Panc1 (cell line): ENCODE results near the gene GAST. TPM values are rescaled to one million over a fixed set of nuclear protein-coding genes. Genes with fewer than 3 reads are reported as not detected.

ENCODE experiments used
- ATAC-seq: fragments of 200-7000 bp; cut with Tn5 transposase; 2 replicates; pipeline ENCODE4 v1.9.1; 2020; ENCODE audit warnings: mild to moderate bottlenecking, moderate library complexity
- BruUV-seq: library from RNA; stranded (reverse); fragments of 400-500 nt; replicated peaks from 2 replicates; lab custom pipeline; 2021; lab: Mats Ljungman, UMichigan
- CTCF ChIA-PET: fragments of 300-600 bp; sonication (Branson Sonifier 250); formaldehyde crosslinking; loops from one replicate; lab custom pipeline; 2022; ENCODE audit warnings: antibody characterized with exemption; lab: Charles Lee
- POLR2A ChIA-PET: fragments of 300-600 bp; sonication (Branson Sonifier 250); formaldehyde crosslinking; loops from one replicate; lab custom pipeline; 2022; ENCODE audit warnings: antibody characterized with exemption; lab: Charles Lee
- DNase-seq: peaks from one replicate; pipeline ENCODE4 v3.0.0-alpha.2; 2010; ENCODE audit warnings: low read depth, low spot score
- H3K27ac ChIP-seq: 2 replicates; pipeline ENCODE4 v1.5.1; 2011; ENCODE audit warnings: mild to moderate bottlenecking, low read length, inconsistent platforms
- H3K27me3 ChIP-seq: fragments of 200-500 bp; sonication (Bioruptor generic); 2 replicates; pipeline ENCODE4 v1.6.0; 2014; ENCODE audit warnings: low read length, inconsistent platforms; ENCODE audit not compliant: control insufficient read depth, insufficient read depth
- H3K36me3 ChIP-seq: fragments of 200-500 bp; sonication (Bioruptor generic); 2 replicates; pipeline ENCODE4 v1.5.1; 2014; ENCODE audit warnings: inconsistent platforms, mild to moderate bottlenecking, low read length, moderate library complexity; ENCODE audit not compliant: control insufficient read depth, insufficient read depth
- H3K4me1 ChIP-seq: 2 replicates; pipeline ENCODE4 v1.5.1; 2011; ENCODE audit warnings: inconsistent platforms, mild to moderate bottlenecking, low read length, moderate library complexity; ENCODE audit not compliant: control insufficient read depth, insufficient read depth
- H3K4me3 ChIP-seq, 2 experiments: 2 replicates each; pipeline ENCODE4 v1.5.1; 2011 to 2012; ENCODE audit warnings: low read depth in 2 of 2, low read length in 2 of 2, mild to moderate bottlenecking in 2 of 2, inconsistent platforms in 1 of 2, moderate library complexity in 1 of 2
- H3K9me3 ChIP-seq: fragments of 200-500 bp; sonication (Bioruptor generic); 2 replicates; pipeline ENCODE4 v1.5.1; 2014; ENCODE audit warnings: low read depth, mild to moderate bottlenecking, inconsistent platforms, low read length, moderate library complexity; ENCODE audit not compliant: control insufficient read depth, insufficient read depth
- CTCF ChIP-seq: fragments of 450-650 bp; IDR thresholded peaks from 2 replicates; pipeline ENCODE4 v1.5.1; 2017; ENCODE audit warnings: mild to moderate bottlenecking
- POLR2AphosphoS5 ChIP-seq: IDR thresholded peaks from 2 replicates; pipeline ENCODE4 v1.6.1; 2012; ENCODE audit warnings: mild to moderate bottlenecking, low read depth, low read length, moderate library complexity
- SIN3A ChIP-seq: IDR thresholded peaks from 2 replicates; pipeline ENCODE4 v1.6.1; 2012; ENCODE audit warnings: low read depth, mild to moderate bottlenecking, low read length, moderate library complexity, borderline replicate concordance; ENCODE audit not compliant: insufficient read depth
- TCF7L2 ChIP-seq: IDR thresholded peaks from 2 replicates; pipeline ENCODE4 v1.6.1; 2011; ENCODE audit warnings: mild to moderate bottlenecking, low read depth, low read length, inconsistent platforms
- in situ Hi-C: cut with HindIII; loops from 2 replicates; pipeline ENCODE4 v1.10.0; 2016; ENCODE audit warnings: low sequenced_read_pairs, low pct_unique_long_range_greater_than_20kb
- intact Hi-C: fragments of 100-400 bp; cut with micrococcal nuclease; formaldehyde crosslinking; loops from one replicate; pipeline ENCODE4 v1.10.0; 2022; ENCODE audit not compliant: unreplicated experiment
- total RNA-seq: library from RNA; stranded (reverse); gene quantifications from one replicate; pipeline ENCODE4 v1.2.1, GENCODE V29; 2021; ENCODE audit not compliant: unreplicated experiment
- TF ChIP-seq, protein P1 (sequence below), 2 experiments: IDR thresholded peaks; 2 replicates each; pipeline ENCODE4 v1.6.1; 2011 to 2012; ENCODE audit warnings: low read depth in 2 of 2, control low read depth in 1 of 2, low read length in 1 of 2, mild to moderate bottlenecking in 1 of 2, moderate library complexity in 1 of 2; ENCODE audit not compliant: insufficient read depth in 1 of 2

The GAST gene
- total RNA-seq, 1 experiment from 2014 or later, result not detected

GRCh38 chr17:41722231-41722630 lies 10.1 kb downstream of the GAST start:
- H3K9me3 ChIP-seq, result no peaks in the 10 kb centered on the region
- H3K27me3 ChIP-seq, result no peaks in the 10 kb centered on the region
- intact Hi-C loops (no loop called here), in situ Hi-C loops (no loop called here)
- no peak overlapping the region for H3K27ac ChIP-seq
- CTCF ChIA-PET, result no interaction called here
- no TSS peak for BruUV-seq
- DNase-seq (no peak), ATAC-seq (no peak)
- no peaks in the 10 kb centered on the region for H3K4me1 ChIP-seq
- H3K36me3 ChIP-seq, result no peaks in the 10 kb centered on the region
- H3K4me3 ChIP-seq, result no peak overlapping the region
- no peak for TF ChIP-seq POLR2AphosphoS5
- POLR2A ChIA-PET, result no interaction called here

GRCh38 chr17:41723801-41724475 lies 11.8 kb downstream of the GAST start:
- no peaks in the 10 kb centered on the region for H3K27me3 ChIP-seq
- no peaks in the 10 kb centered on the region for H3K36me3 ChIP-seq
- TF ChIP-seq, protein P1, sequence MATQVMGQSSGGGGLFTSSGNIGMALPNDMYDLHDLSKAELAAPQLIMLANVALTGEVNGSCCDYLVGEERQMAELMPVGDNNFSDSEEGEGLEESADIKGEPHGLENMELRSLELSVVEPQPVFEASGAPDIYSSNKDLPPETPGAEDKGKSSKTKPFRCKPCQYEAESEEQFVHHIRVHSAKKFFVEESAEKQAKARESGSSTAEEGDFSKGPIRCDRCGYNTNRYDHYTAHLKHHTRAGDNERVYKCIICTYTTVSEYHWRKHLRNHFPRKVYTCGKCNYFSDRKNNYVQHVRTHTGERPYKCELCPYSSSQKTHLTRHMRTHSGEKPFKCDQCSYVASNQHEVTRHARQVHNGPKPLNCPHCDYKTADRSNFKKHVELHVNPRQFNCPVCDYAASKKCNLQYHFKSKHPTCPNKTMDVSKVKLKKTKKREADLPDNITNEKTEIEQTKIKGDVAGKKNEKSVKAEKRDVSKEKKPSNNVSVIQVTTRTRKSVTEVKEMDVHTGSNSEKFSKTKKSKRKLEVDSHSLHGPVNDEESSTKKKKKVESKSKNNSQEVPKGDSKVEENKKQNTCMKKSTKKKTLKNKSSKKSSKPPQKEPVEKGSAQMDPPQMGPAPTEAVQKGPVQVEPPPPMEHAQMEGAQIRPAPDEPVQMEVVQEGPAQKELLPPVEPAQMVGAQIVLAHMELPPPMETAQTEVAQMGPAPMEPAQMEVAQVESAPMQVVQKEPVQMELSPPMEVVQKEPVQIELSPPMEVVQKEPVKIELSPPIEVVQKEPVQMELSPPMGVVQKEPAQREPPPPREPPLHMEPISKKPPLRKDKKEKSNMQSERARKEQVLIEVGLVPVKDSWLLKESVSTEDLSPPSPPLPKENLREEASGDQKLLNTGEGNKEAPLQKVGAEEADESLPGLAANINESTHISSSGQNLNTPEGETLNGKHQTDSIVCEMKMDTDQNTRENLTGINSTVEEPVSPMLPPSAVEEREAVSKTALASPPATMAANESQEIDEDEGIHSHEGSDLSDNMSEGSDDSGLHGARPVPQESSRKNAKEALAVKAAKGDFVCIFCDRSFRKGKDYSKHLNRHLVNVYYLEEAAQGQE (IDR thresholded peaks at IDR 0.05; ENCODE audit: insufficient read depth in 1 of 2, low read depth in 2 of 2, low read length in 1 of 2), result no peak
- no TSS peak for BruUV-seq
- intact Hi-C loops (no loop called here), in situ Hi-C loops (no loop called here)
- ATAC-seq, result 0 out of 2 replicates have a peak, but pooled peaks have one; percentile 4
- no peak for DNase-seq
- H3K9me3 ChIP-seq, result no peaks in the 10 kb centered on the region
- no peak overlapping the region for H3K27ac ChIP-seq
- no peak overlapping the region for H3K4me3 ChIP-seq
- H3K4me1 ChIP-seq, result no peaks in the 10 kb centered on the region
- POLR2A ChIA-PET, result no interaction called here
- CTCF ChIA-PET, result interaction anchor here (1.1 kb wide), 1 partner anchor 28 kb away, joined by 3 read pairs; no protein-coding TSS in a partner anchor

- ChIA-PET POLR2A (no interaction called here), CTCF (interaction anchor here (1.1 kb wide), 1 partner anchor 29 kb away, joined by 3 read pairs; no protein-coding TSS in a partner anchor)
- Histone ChIP-seq H3K27ac (no peak overlapping the region), H3K27me3 (no peaks in the 10 kb centered on the region), H3K4me1 (no peaks in the 10 kb centered on the region), H3K4me3 (no peak overlapping the region), H3K36me3 (no peaks in the 10 kb centered on the region), H3K9me3 (no peaks in the 10 kb centered on the region)
- DNase-seq (no peak), ATAC-seq (no peak)
- TF ChIP-seq, protein P1 (IDR thresholded peaks at IDR 0.05; ENCODE audit: insufficient read depth in 1 of 2, low read depth in 2 of 2, low read length in 1 of 2), result no peak
- TF ChIP-seq TCF7L2, result no peak
- no peak for TF ChIP-seq SIN3A
- no peak for TF ChIP-seq POLR2AphosphoS5
- TF ChIP-seq CTCF, result no peak
- TSS peak; percentile 76 for BruUV-seq
- in situ Hi-C loops (no loop called here), intact Hi-C loops (no loop called here)
Observed at GRCh38 chr17:41724476-41725050, 12.4 kb downstream of the GAST start.
